K562 (cell line): ENCODE results near the gene ADSS1. TPM values are rescaled to one million over a fixed set of nuclear protein-coding genes. Genes with fewer than 3 reads are reported as not detected.

ENCODE experiments used
- GATAD2B ChIP-seq: fragments of 450-650 bp; IDR thresholded peaks from 2 replicates; pipeline ENCODE4 v1.6.1; 2017; ENCODE audit warnings: mild to moderate bottlenecking, borderline replicate concordance
- HEY1 ChIP-seq: fragments of 250-450 bp; sonication (Bioruptor Pico); IDR thresholded peaks from 2 replicates; pipeline ENCODE4 v1.5.0; 2020; ENCODE audit warnings: mild to moderate bottlenecking, moderate library complexity, borderline replicate concordance
- HMG20B ChIP-seq: fragments of 250-450 bp; sonication (Bioruptor Pico); IDR thresholded peaks from 2 replicates; pipeline ENCODE4 v1.5.0; 2021; ENCODE audit warnings: mild to moderate bottlenecking
- IRF9 ChIP-seq: fragments of 450-650 bp; IDR thresholded peaks from 2 replicates; pipeline ENCODE4 v1.6.1; 2016; ENCODE audit warnings: missing biosample characterization, missing genetic modification characterization
- KHSRP ChIP-seq: fragments of 450-650 bp; IDR thresholded peaks from 2 replicates; pipeline ENCODE4 v1.6.1; 2017
- MCM2 ChIP-seq: fragments of 450-650 bp; IDR thresholded peaks from 2 replicates; pipeline ENCODE4 v1.6.1; 2017; ENCODE audit warnings: low read depth, mild to moderate bottlenecking
- NCOR1 ChIP-seq: fragments of 450-650 bp; IDR thresholded peaks from 2 replicates; pipeline ENCODE4 v1.6.1; 2016; ENCODE audit warnings: mild to moderate bottlenecking, moderate library complexity
- TFE3 ChIP-seq: fragments of 450-650 bp; formaldehyde crosslinking; IDR thresholded peaks from 2 replicates; pipeline ENCODE4 v1.4.0; 2020; ENCODE audit warnings: mild to moderate bottlenecking, mixed read lengths
- TRIM25 ChIP-seq: fragments of 450-650 bp; IDR thresholded peaks from 2 replicates; pipeline ENCODE4 v1.7.0; 2016; ENCODE audit warnings: borderline replicate concordance
- XRCC5 ChIP-seq: fragments of 200-400 bp; formaldehyde crosslinking; IDR thresholded peaks from 2 replicates; pipeline ENCODE4 v1.6.1; 2017; ENCODE audit warnings: low read depth, mild to moderate bottlenecking, low read length
- ZNF277 ChIP-seq: fragments of 250-450 bp; sonication (Bioruptor Pico); IDR thresholded peaks from 2 replicates; pipeline ENCODE4 v1.8.0; 2022; ENCODE audit warnings: inconsistent platforms, mild to moderate bottlenecking, moderate library complexity, borderline replicate concordance
- ZNF436 ChIP-seq: fragments of 250-450, 450-650 bp; sonication (Bioruptor Pico); formaldehyde crosslinking; IDR thresholded peaks from 2 replicates; pipeline ENCODE4 v1.7.0; 2020; ENCODE audit warnings: mild to moderate bottlenecking
- ZNF57 ChIP-seq: fragments of 450-650 bp; formaldehyde crosslinking; IDR thresholded peaks from 2 replicates; pipeline ENCODE4 v1.4.0; 2020; ENCODE audit warnings: mild to moderate bottlenecking, moderate library complexity
- ZNF699 ChIP-seq: fragments of 250-450 bp; sonication (Bioruptor Pico); IDR thresholded peaks from 2 replicates; pipeline ENCODE4 v1.8.0; 2021; ENCODE audit warnings: mild to moderate bottlenecking, moderate library complexity; ENCODE audit not compliant: insufficient replicate concordance
- polyA plus RNA-seq, 8 experiments: library from polyadenylated mRNA; depleted of rRNA in 4 of 8; stranded (reverse) in 5 of 8; unstranded in 3 of 8; fragments of >200 nt; fragmentation: Nextera tagmentation in 2 of 8; fragmentation: Illumina TruSeq in 1 of 8; extraction: Ambion mirVana in 2 of 8; extraction: Trizol in 1 of 8; gene quantifications; 2 replicates each; pipeline versions ENCODE4 v1.2.1 to v1.2.3, GENCODE V29; 2011 to 2014; ENCODE audit warnings: inconsistent platforms in 1 of 8, missing spikeins in 1 of 8
- total RNA-seq, 7 experiments: library from RNA; depleted of rRNA in 6 of 7; stranded (reverse); fragments of >200 nt in 6 of 7; fragmentation: Illumina TruSeq in 2 of 7; extraction: Trizol in 2 of 7; gene quantifications; 2 replicates each; pipeline versions ENCODE4 v1.2.1 to v1.2.3, GENCODE V29; 2011 to 2021; ENCODE audit warnings: low replicate concordance in 1 of 7
- TF ChIP-seq, protein P1 (sequence below): sonication (generic); formaldehyde crosslinking; IDR thresholded peaks from 2 replicates; pipeline ENCODE4 v1.8.0; 2022; ENCODE audit warnings: missing genetic modification reagents, mild to moderate bottlenecking, moderate library complexity, borderline replicate concordance

Gene ADSS1
- total and polyA plus RNA-seq, 9 of the 15 experiments (the other 6 are each of a cell fraction or from before 2014, with no cell fraction given): 0.53 to 5.9 (median 3.9) TPM

GRCh38 chr14:104700747-104701217 is 23.2 kb upstream of the ADSS1 start (continued):
- TF ChIP-seq GATAD2B (peak; percentile 71; the same call in 1 of the 2 replicates), KHSRP (no peak), ZNF436 (CRISPR knock-in tag) (no peak), XRCC5 (no peak), ZNF57 (CRISPR knock-in tag) (no peak), TRIM25 (no peak), HMG20B (CRISPR knock-in tag) (no peak), NCOR1 (peak; percentile 87), HEY1 (no peak), ZNF699 (CRISPR knock-in tag) (no peak), MCM2 (no peak), TFE3 (CRISPR knock-in tag) (no peak), ZNF277 (CRISPR knock-in tag) (no peak), IRF9 (tag) (no peak)
- TF ChIP-seq, protein P1, sequence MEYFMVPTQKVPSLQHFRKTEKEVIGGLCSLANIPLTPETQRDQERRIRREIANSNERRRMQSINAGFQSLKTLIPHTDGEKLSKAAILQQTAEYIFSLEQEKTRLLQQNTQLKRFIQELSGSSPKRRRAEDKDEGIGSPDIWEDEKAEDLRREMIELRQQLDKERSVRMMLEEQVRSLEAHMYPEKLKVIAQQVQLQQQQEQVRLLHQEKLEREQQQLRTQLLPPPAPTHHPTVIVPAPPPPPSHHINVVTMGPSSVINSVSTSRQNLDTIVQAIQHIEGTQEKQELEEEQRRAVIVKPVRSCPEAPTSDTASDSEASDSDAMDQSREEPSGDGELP (CRISPR knock-in tag): peak; percentile 58; the same call in 1 of the 2 replicates
